ENCODE results near the gene PAK5.

- TF ChIP-seq EP300 (IDR thresholded peaks at IDR 0.05), result no peak
- no peak for TF ChIP-seq CTCF (IDR thresholded peaks at IDR 0.05)
- no peak for TF ChIP-seq POLR2A (IDR thresholded peaks at IDR 0.05)
- no peak for TF ChIP-seq POLR2AphosphoS5 (IDR thresholded peaks at IDR 0.05)
These were observed 870 bp downstream of the PAK5 start for GRCh38 chr20:9838035-9838377.
